22Rv1 (cell line): ENCODE results near the gene MYLIP.

ENCODE experiments used
- H3K27ac ChIP-seq: fragments of 450-650 bp; 2 replicates; pipeline ENCODE4 v1.5.1; 2017
- ZFX ChIP-seq: fragments of 450-650 bp; IDR thresholded peaks from 2 replicates; pipeline ENCODE4 v1.6.1; 2017; ENCODE audit warnings: antibody characterized with exemption, borderline replicate concordance
- TF ChIP-seq, protein P1 (sequence below): fragments of 450-650 bp; IDR thresholded peaks from 2 replicates; pipeline ENCODE4 v1.5.1; 2017; ENCODE audit warnings: mild to moderate bottlenecking

Gene MYLIP

DNA sequence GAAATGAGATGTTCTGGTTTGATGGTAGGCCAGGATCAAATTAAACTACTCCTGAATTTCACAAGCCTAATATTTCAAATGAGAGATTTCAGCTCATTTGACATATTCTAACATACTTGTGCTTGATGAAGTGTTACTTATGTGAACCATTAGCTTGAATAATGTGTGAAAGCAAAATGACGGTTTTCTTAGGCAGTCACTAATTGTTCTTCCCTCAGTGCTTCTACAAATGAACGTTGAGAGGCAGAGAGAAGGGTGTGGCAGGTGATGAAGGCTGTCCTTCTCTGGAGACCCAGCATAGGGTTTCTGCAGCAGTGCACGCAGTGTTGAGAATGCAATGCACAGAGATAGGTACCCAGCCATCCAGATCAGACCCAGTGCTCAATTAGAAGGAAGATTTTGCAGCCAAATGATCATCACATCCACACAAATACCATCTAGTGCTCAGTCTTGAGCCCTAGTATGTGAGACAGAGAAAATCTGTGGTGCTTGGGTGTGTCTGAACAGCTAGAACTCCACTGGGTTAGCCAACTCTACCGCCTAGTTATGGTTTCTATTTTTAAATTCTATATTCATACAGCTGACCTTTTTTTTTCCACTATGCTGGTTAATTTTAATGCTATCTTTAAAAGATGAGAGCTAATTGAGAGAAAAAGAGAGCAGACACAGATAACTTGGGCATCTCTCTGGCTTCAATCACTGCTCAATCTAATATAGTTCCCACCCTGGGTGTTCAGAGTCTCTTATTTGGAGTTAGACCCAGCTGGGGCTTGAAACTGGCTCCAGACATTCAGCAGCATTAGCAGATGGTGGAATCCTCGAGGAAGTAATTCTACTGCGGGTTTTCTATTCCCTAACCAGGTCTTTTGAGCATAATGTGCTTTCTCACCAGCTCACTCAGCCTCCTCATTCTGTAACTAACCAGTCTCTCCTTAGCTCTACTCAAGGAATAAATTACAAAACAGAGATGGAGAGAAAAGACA lies 4.4 kb upstream of the MYLIP start:
- TF ChIP-seq, protein P1, sequence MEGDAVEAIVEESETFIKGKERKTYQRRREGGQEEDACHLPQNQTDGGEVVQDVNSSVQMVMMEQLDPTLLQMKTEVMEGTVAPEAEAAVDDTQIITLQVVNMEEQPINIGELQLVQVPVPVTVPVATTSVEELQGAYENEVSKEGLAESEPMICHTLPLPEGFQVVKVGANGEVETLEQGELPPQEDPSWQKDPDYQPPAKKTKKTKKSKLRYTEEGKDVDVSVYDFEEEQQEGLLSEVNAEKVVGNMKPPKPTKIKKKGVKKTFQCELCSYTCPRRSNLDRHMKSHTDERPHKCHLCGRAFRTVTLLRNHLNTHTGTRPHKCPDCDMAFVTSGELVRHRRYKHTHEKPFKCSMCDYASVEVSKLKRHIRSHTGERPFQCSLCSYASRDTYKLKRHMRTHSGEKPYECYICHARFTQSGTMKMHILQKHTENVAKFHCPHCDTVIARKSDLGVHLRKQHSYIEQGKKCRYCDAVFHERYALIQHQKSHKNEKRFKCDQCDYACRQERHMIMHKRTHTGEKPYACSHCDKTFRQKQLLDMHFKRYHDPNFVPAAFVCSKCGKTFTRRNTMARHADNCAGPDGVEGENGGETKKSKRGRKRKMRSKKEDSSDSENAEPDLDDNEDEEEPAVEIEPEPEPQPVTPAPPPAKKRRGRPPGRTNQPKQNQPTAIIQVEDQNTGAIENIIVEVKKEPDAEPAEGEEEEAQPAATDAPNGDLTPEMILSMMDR: no peak
- no peak for TF ChIP-seq ZFX
- H3K27ac ChIP-seq: no peak overlapping the region

DNA sequence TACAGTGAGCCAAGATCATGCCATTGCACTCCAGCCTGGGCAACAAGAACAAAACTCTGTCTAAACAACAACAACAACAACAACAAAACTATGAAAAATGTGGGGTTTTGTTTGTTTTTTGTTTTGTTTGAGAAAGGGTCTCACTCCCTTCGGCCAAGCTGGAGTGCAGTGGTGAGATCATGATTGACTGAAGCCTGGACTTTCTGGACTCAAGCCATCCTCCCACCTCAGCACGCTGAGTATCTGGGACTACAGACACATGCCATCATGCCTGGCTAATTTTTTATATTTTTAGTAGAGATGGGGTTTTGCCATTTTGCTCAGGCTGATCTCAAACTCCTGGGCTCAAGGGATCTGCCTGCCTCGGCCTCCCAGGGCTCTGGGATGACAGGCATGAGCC lies 2.8 kb upstream of the MYLIP start:
- H3K27ac ChIP-seq: no peak overlapping the region
- TF ChIP-seq, protein P1: no peak
- no peak for TF ChIP-seq ZFX

DNA sequence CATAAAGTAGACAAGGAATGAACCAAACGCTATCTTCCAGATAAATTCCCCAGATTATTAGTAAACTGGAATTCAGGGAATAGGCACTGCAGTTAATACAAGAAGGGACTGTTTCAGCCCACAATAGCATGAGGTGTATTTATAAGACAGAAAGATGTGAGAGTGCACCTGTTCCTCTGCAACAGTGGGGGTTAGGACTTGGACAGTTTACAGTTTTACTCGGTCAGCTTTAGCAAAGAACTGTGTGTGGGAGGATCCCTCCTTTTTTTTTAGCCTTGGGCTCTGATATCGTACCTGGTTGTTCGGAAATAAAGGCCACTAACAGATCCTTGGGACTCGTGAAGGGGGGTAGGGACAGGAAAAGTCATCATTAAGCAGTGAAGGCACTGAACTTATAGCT lies 2.0 kb upstream of the MYLIP start:
- H3K27ac ChIP-seq: no peak overlapping the region
- TF ChIP-seq, protein P1: no peak
- no peak for TF ChIP-seq ZFX

DNA sequence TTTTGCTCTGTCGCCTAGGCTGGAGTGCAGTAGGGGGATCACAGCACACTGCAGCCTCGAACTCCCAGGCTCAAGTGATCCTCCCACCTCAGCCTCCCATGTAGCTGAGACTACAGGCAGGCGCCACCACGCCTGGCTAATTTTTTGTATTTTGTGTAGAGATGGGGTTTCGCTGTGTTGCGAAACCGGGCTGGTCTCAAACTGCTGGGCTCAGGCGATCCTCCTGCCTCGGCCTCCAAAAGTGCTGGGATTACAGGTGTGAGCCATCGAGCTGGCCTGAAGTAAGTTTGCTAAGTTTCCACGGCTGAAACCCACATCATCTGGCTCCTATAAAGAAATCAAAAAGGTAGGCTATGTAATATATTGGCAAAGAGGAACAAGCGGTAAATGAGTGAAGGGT lies 1.4 kb upstream of the MYLIP start:
- no peak overlapping the region for H3K27ac ChIP-seq
- TF ChIP-seq ZFX: no peak
- TF ChIP-seq, protein P1: no peak

DNA sequence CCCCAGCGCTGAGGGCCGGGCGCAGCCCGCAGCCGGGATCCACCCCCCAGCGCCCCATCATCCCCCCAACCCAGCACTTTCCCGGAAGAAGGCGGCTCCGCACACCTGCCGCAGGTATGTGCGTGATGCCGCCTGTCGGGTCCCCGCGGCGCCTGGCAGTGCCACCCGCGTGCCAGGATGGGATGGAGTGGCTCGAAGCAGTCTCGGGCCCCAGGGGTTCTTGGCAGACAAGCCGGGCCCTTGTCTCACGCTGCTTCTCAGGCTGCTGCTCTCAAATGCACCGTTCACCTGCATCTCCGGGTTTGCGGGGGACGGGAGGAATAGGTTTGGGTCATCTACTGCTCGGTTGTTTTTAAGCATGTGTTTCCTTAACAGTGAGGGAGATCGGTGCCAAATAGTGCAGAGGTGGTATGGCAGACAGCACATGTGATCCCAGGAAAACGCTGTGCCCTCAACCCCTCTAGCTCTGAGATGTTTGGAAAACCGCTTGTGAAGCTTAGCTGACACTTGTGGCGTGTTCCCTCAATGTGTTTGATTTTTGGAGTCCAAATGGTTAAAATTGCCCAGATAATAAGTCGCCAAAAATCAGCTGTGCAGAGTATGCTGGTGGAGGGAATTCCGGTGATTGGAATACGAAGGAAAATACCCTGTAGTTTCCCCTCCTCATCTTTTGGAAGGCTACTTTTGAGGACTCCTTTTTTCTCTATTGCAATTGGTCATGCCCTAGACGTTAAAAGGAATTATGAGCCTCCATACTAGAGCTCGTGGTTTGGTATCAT lies 926 bp downstream of the MYLIP start:
- TF ChIP-seq, protein P1: no peak; the same call in 1 of the 2 replicates
- TF ChIP-seq ZFX: no peak
- peak overlapping the region; percentile 78 for H3K27ac ChIP-seq

DNA sequence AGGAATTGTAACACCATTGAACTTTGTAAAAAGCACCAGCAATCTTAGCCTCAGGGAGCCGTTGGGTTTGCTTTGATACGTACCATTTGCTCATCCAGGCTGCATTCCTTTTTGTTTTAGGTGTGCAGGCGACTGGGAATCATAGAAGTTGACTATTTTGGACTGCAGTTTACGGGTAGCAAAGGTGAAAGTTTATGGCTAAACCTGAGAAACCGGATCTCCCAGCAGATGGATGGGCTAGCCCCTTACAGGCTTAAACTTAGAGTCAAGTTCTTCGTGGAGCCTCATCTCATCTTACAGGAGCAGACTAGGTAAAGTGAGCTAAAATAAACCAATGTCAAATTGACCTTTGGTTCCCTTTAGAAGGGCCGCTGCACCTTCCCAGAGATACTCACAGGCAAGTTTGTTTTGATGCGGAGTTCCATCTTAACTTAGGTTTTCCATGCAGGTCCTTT lies 1.6 kb downstream of the MYLIP start:
- H3K27ac ChIP-seq: peak overlapping the region; percentile 78
- TF ChIP-seq, protein P1: no peak
- TF ChIP-seq ZFX: no peak
